Middle frontal gyrus (tissue), 1 donor: ENCODE data around the gene DUSP5.

Source experiments
- DNase-seq: peaks from one replicate; pipeline ENCODE4 v3.0.0-alpha.2; 2015; ENCODE audit warnings: low spot score; ENCODE audit errors: extremely low spot score

The DUSP5 gene

GRCh38 chr10:110499796-110500514, 2.2 kb downstream of the DUSP5 start:
- no peak for DNase-seq

DNA sequence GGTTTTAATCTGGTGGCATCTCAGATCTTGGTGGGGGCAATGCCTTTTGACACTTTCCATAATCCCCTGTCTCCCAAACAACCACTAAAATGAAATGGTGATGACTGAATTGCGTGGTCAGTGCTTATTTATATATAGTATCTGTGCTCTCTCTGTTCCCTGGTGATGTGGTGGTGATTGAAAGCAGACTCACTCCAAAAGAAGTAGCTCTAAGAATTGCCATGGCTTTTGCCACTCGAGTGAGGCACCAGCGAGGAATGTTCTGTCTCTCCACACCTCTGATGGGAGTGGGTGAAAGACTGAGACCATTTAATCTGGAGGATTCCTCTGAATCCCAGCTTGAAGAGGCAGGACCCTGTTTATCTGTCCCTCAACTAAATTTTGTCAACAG, 2.8 kb downstream of the DUSP5 start:
- no peak for DNase-seq

DNA sequence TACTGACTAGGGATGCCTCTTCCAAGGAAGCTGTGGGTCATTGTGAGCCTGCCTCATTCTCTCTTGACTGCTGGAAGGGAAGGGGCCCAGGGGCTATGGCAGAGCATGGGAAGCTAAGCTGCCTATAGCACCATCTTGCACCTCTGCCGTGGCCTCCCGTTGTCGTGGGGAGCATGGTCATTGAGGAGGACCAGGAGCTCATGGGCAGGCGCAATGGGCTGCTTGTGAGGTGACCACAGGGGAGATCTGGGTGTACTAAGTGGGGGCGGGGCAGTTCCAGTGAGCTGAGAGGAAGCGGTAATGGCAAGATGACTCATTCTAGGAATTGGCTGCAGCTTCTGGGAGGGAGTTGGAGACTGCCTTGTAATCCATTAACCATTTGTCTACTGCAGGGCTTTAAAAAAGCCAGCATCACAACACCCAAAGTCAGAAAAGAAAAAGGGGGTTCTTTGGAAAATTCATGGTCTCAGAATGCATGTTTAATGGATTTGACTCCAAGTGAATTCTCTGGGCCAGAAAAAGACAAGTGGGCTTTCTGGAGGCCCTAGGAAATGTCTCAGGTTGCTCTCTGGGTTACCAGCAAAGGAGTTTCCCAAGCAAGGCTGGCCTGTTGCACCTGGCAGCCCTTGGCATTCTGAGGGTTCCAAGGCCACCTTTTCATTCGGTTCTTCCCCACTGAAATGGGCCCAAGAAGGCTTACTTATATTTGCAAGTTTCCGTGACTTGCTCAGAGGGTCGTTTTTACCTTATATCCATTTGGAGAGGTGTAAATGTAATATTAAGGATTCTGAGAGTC, 3.6 kb downstream of the DUSP5 start:
- DNase-seq, result peak; percentile 41

DNA sequence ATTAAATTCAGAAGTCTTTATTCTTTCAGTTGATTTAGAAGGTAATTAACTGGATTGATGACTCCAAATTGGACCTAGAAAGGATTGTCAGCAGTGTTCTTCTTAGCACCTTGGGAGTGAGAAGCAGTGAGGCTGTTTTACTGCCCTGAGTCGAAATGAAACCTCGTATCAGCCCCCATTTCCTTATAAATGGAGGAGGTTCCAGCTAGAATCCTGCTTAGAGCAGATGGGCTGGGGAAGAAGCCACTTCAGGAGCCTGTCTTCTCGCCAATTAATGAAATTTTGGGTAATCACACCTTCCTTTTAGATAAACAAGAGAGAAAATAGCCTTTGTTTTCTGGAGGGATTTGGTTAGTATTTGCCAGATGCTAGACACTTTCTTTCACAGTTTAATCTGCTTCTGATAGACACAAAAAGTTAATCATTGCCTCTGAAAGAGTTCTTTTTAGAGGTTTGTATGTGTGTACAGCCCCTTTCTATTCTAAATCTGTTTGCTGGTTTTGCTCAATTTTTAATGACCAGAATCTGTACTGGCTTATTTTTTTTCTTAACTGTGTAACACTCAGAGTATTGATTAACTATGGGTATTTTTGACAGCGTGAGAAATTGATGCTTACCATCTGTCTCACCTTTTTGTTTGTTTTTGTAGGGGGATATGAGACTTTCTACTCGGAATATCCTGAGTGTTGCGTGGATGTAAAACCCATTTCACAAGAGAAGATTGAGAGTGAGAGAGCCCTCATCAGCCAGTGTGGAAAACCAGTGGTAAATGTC, 4.6 kb downstream of the DUSP5 start:
- no peak for DNase-seq

- peak; percentile 78 for DNase-seq
Observed at GRCh38 chr10:110502851-110503301, 5.2 kb downstream of the DUSP5 start.

- DNase-seq, result no peak
Observed at GRCh38 chr10:110503528-110504110, 5.9 kb downstream of the DUSP5 start.

- peak; percentile 35 for DNase-seq
Observed at GRCh38 chr10:110504111-110504735, 6.5 kb downstream of the DUSP5 start.

GRCh38 chr10:110505130-110505770, 7.5 kb downstream of the DUSP5 start:
- DNase-seq, result no peak

- DNase-seq, result no peak
Observed at GRCh38 chr10:110506448-110506847, 8.7 kb downstream of the DUSP5 start.

- DNase-seq, result peak; percentile 26
Observed at GRCh38 chr10:110507346-110507745, 9.6 kb downstream of the DUSP5 start.

DNA sequence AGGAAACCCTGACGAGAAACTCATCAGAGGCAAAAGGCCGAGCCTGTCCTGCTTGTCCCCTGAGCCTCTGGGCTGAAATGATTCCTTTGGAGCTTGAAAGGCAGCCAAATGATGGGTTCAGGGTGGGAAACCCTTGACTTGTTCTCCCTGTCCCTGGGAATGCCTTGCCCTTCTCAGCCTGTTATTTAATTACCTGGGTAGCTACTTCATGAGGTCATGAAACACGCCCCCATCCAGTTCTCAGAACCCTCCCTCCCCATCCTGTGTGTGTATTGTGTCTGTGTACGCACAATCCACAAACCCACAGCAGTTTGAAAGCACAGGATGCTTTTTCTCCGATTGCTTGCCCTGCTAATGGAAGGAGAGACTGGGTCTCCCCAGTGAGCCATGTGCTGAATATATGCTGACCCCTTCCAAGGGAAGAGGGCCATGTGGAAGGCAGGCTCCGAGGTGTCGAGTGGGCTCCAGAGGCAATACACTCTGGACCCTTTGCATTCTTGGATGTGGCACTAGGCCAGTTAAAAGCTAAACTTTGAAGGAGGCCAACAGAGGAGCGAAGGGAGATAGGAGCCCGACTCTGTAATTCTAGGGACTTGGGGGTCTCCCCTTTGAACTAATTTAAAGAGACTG, 10.6 kb downstream of the DUSP5 start:
- DNase-seq, result no peak

DNA sequence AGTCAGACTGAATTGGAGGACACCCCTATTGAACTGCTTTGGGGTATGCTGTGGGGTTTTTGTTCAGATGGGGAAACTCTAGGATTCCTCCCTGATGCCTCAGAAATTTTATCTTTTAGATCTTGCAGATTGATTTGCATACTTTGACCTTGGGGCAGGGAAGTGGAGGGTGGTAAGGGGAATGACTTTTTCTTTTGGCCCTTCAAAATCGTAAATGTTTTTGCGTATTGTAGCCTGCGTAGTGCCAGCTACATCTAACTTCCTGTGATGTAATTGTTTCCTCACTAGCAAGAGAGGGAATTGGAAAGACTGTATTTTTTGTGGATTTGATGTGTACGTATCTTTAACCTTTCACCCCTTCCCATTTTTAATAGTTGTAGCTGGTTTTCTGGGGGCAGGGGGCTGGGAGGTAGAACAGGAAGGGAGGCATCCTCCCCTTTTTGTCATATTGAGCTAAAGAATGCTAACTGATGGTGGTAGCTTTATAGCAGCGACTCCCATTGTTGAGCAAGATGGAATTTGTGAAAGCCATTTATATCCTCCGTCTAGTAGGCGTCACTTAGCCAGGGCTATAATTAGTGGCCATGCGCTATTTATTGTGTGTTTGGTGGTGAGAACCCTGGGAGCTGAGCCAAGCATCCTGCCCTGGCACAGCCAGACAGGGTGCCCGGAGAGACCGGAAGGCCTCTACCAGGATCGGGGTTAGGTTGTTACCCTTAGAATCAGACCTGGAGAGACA, 11.3 kb downstream of the DUSP5 start:
- no peak for DNase-seq

DNA sequence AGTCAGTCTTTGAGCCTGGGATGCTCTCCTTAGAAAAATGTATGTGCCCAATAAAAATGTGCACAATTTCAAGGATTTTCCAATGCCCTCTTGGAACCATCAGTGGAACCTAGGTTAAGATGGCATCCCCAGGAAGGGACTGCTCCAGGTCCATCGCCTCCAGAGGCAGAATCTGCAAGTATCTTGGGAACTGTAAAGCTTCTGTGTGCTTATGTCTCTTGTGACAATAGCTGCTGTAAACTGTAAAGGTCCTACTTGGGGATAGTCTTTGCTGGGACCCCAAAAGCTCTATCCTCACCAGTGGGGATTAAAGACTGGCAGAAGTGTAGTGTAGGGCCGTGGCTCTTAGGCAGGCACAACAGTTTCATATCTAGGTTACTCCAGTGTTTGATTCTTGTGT, 11.9 kb downstream of the DUSP5 start:
- no peak for DNase-seq

DNA sequence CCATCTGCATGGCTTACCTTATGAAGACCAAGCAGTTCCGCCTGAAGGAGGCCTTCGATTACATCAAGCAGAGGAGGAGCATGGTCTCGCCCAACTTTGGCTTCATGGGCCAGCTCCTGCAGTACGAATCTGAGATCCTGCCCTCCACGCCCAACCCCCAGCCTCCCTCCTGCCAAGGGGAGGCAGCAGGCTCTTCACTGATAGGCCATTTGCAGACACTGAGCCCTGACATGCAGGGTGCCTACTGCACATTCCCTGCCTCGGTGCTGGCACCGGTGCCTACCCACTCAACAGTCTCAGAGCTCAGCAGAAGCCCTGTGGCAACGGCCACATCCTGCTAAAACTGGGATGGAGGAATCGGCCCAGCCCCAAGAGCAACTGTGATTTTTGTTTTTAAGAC, 12.4 kb downstream of the DUSP5 start:
- no peak for DNase-seq

DNA sequence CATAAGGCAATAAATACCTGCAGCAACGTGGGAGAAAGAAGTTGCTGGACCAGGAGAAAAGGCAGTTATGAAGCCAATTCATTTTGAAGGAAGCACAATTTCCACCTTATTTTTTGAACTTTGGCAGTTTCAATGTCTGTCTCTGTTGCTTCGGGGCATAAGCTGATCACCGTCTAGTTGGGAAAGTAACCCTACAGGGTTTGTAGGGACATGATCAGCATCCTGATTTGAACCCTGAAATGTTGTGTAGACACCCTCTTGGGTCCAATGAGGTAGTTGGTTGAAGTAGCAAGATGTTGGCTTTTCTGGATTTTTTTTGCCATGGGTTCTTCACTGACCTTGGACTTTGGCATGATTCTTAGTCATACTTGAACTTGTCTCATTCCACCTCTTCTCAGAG, 13.0 kb downstream of the DUSP5 start:
- no peak for DNase-seq

DNA sequence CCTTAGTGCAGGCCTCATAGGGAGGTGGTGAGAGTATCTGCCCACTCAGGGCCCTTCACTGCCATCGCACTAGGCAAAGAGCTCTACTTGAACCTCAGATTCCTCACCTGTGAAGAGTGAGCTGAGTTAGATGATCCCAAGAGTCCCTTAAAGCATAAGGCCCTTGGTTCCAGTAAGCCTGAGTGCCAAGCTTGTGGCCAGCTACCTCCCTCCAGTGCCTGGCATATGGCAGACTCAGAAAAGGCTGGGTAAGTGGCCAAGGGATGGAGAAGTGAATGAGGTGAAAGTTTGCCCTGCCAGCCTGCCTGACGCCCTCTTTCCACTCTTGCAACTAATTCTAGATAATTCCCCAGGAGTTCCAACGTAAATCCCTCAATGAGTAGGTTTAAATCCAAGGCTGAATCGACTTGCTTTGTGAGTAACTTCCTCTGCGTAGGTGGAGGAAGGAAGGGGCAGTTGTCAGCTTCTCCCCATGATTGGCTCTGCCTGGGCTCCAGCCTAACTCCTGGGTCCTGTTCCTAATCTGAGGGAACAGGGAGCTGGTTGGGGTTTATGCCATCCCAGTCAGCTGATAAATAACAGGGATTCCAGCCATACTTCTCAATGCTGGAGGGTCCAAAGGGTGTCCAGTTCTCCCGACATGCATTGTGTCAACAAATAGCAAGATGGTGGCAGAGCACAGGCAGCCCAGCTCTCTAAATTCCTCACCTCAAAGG, 14.2 kb downstream of the DUSP5 start:
- DNase-seq, result no peak

- DNase-seq, result no peak
Observed at GRCh38 chr10:110512461-110513187, 14.9 kb downstream of the DUSP5 start.

GRCh38 chr10:110513949-110514348, 16.2 kb downstream of the DUSP5 start:
- no peak for DNase-seq
